RWPE2 (cell line): ENCODE results near the gene GLTP.

Source experiments
- ATAC-seq: fragments of 200-7000 bp; cut with Tn5 transposase; 3 replicates; pipeline ENCODE4 v1.9.1; 2021; ENCODE audit warnings: low read depth
- DNase-seq: peaks from one replicate; pipeline ENCODE4 v3.0.0-alpha.2; 2020; ENCODE audit warnings: low spot score
- H3K27ac ChIP-seq: fragments of 450-650 bp; 2 replicates; pipeline ENCODE4 v1.5.1; 2017; ENCODE audit warnings: mild to moderate bottlenecking; ENCODE audit not compliant: poor library complexity, severe bottlenecking
- H3K27me3 ChIP-seq: fragments of 250-450 bp; sonication (Bioruptor Pico); 2 replicates; pipeline ENCODE4 v1.5.1; 2021; ENCODE audit warnings: mild to moderate bottlenecking, moderate library complexity; ENCODE audit not compliant: insufficient read depth, poor library complexity, severe bottlenecking
- H3K36me3 ChIP-seq: fragments of 250-450 bp; sonication (Bioruptor Pico); 2 replicates; pipeline ENCODE4 v1.5.1; 2020; ENCODE audit warnings: low read depth, mild to moderate bottlenecking, moderate library complexity
- H3K4me1 ChIP-seq: fragments of 250-450 bp; sonication (Bioruptor Pico); 2 replicates; pipeline ENCODE4 v1.5.1; 2021; ENCODE audit warnings: mild to moderate bottlenecking, moderate library complexity; ENCODE audit not compliant: insufficient read depth, poor library complexity, severe bottlenecking
- H3K4me3 ChIP-seq: fragments of 250-450 bp; sonication (Bioruptor Pico); 2 replicates; pipeline ENCODE4 v1.5.1; 2021; ENCODE audit warnings: mild to moderate bottlenecking, moderate library complexity; ENCODE audit not compliant: severe bottlenecking
- H3K9me3 ChIP-seq: fragments of 250-450 bp; sonication (Bioruptor Pico); 2 replicates; pipeline ENCODE4 v1.5.1; 2021; ENCODE audit warnings: mild to moderate bottlenecking, moderate library complexity; ENCODE audit not compliant: severe bottlenecking
- CTCF ChIP-seq: fragments of 450-650 bp; IDR thresholded peaks from one replicate; pipeline ENCODE4 v1.5.1; 2017; ENCODE audit warnings: mild to moderate bottlenecking, moderate library complexity; ENCODE audit not compliant: poor library complexity, severe bottlenecking

The GLTP gene

GRCh38 chr12:109876406-109876805 lies 3.9 kb downstream of the GLTP start:
- TF ChIP-seq CTCF: no peak
- no peak for ATAC-seq
- Histone ChIP-seq H3K27ac (no peak overlapping the region), H3K4me3 (no peak overlapping the region), H3K36me3 (no peaks in the 10 kb centered on the region), H3K9me3 (no peaks in the 10 kb centered on the region), H3K4me1 (peaks cover 26% of the 10 kb centered on the region), H3K27me3 (no peaks in the 10 kb centered on the region)
- no peak for DNase-seq

- ATAC-seq: peak; percentile 17; the same call in 2 of the 3 replicates
These were observed 4.7 kb downstream of the GLTP start for GRCh38 chr12:109875572-109876131.

GRCh38 chr12:109873653-109874052 lies 6.7 kb downstream of the GLTP start:
- TF ChIP-seq CTCF: no peak
- H3K4me1 ChIP-seq: peaks cover 22% of the 10 kb centered on the region
- no peak for DNase-seq
- no peak overlapping the region for H3K27ac ChIP-seq
- no peak for ATAC-seq
- no peaks in the 10 kb centered on the region for H3K9me3 ChIP-seq
- no peaks in the 10 kb centered on the region for H3K27me3 ChIP-seq
- no peaks in the 10 kb centered on the region for H3K36me3 ChIP-seq
- H3K4me3 ChIP-seq: no peak overlapping the region

More at GRCh38 chr12:109875572-109876131, 4.7 kb downstream of the GLTP start:
- Histone ChIP-seq H3K27ac (peak overlapping the region; percentile 8), H3K9me3 (no peaks in the 10 kb centered on the region), H3K36me3 (no peaks in the 10 kb centered on the region), H3K4me1 (peaks cover 22% of the 10 kb centered on the region), H3K4me3 (no peak overlapping the region), H3K27me3 (no peaks in the 10 kb centered on the region)
- no peak for DNase-seq
- TF ChIP-seq CTCF: no peak

- ATAC-seq (no peak), DNase-seq (no peak)
- H3K27me3 ChIP-seq: no peaks in the 10 kb centered on the region
- H3K9me3 ChIP-seq: no peaks in the 10 kb centered on the region
- H3K27ac ChIP-seq: no peak overlapping the region
- peaks cover 28% of the 10 kb centered on the region for H3K4me1 ChIP-seq
- no peak overlapping the region for H3K4me3 ChIP-seq
- TF ChIP-seq CTCF: no peak
- no peaks in the 10 kb centered on the region for H3K36me3 ChIP-seq
These were observed 8.6 kb downstream of the GLTP start for GRCh38 chr12:109871668-109872314.

- Histone ChIP-seq H3K4me3 (no peak overlapping the region), H3K36me3 (no peaks in the 10 kb centered on the region), H3K9me3 (no peaks in the 10 kb centered on the region), H3K4me1 (peaks cover 23% of the 10 kb centered on the region), H3K27ac (no peak overlapping the region), H3K27me3 (no peaks in the 10 kb centered on the region)
- DNase-seq (no peak), ATAC-seq (no peak)
- TF ChIP-seq CTCF: no peak
These were observed 9.7 kb downstream of the GLTP start for GRCh38 chr12:109870648-109871047.
